ENCODE results near the gene KRT36. TPM values are rescaled to one million over a fixed set of nuclear protein-coding genes. Genes with fewer than 3 reads are reported as not detected.

Gene KRT36
- total and polyA plus RNA-seq, 2 of the 8 experiments (the other 6 are each of a cell fraction or from before 2014, with no cell fraction given), result not detected

DNA sequence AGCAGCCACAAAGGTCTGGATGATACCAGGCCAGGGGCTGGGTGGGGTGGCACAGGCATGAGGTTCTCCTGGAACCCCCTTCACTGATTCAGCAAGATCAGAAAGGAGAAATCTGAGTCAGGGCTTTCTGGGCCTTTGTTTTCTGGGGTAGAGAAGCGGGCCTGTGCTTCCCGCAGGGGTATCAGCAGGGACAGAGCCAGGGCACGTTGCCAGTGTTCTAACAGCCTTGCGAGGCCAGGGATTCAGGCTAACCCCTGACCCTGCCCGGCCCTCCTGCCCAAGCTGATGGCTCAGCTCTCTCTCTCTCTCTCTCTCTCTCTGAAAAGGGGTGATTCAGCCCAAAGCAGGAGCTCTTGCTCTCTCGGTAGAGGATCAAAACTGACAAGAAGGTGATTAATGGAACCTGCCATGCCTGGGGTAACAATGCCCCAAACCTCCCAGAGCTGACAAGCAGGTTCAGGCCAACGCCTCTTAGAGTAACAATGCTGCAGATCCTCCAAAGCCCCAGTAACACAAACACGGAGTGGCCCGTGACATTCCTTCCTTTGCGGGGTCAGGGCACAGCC lies 17.7 kb upstream of the KRT36 start (continued):
- TF ChIP-seq, protein P1, sequence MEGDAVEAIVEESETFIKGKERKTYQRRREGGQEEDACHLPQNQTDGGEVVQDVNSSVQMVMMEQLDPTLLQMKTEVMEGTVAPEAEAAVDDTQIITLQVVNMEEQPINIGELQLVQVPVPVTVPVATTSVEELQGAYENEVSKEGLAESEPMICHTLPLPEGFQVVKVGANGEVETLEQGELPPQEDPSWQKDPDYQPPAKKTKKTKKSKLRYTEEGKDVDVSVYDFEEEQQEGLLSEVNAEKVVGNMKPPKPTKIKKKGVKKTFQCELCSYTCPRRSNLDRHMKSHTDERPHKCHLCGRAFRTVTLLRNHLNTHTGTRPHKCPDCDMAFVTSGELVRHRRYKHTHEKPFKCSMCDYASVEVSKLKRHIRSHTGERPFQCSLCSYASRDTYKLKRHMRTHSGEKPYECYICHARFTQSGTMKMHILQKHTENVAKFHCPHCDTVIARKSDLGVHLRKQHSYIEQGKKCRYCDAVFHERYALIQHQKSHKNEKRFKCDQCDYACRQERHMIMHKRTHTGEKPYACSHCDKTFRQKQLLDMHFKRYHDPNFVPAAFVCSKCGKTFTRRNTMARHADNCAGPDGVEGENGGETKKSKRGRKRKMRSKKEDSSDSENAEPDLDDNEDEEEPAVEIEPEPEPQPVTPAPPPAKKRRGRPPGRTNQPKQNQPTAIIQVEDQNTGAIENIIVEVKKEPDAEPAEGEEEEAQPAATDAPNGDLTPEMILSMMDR (IDR thresholded peaks at IDR 0.05; ENCODE audit: control extremely low read depth in 1 of 3, insufficient read depth in 1 of 3, low read depth in 1 of 3, low read length in 3 of 3), result no peak
- no peak for TF ChIP-seq SP4 (IDR thresholded peaks at IDR 0.05; ENCODE audit: low read length)
- TF ChIP-seq JUND (IDR thresholded peaks at IDR 0.05; ENCODE audit: low read length), result no peak
